Left ventricle myocardium inferior (tissue), 1 donor: Measurements from ENCODE around the gene MCM8. TPM values are rescaled to one million over a fixed set of nuclear protein-coding genes. Genes with fewer than 3 reads are reported as not detected.
"Not testable (repeated sequence)": the region's sequence is repeated elsewhere in the genome, so short reads cannot be mapped to it uniquely, and the experiment has no call there.

ENCODE experiments used
- DNase-seq: peaks from one replicate; pipeline ENCODE4 v3.0.0-alpha.2; 2020
- H3K27ac ChIP-seq: fragments of 200-600 bp; replicated peaks from 2 replicates; pipeline ENCODE4 v1.8.0; 2021
- H3K27me3 ChIP-seq: fragments of 200-600 bp; 2 replicates; pipeline ENCODE4 v1.8.0; 2021; ENCODE audit warnings: low read depth
- H3K36me3 ChIP-seq: fragments of 200-600 bp; 2 replicates; pipeline ENCODE4 v1.8.0; 2021
- H3K4me1 ChIP-seq: fragments of 200-600 bp; 2 replicates; pipeline ENCODE4 v1.8.0; 2021
- H3K4me3 ChIP-seq: fragments of 200-600 bp; 2 replicates; pipeline ENCODE4 v1.8.0; 2021; ENCODE audit warnings: mild to moderate bottlenecking, moderate library complexity
- H3K9me3 ChIP-seq: fragments of 200-600 bp; replicated peaks from 2 replicates; pipeline ENCODE4 v1.8.0; 2021
- CTCF ChIP-seq: fragments of 200-600 bp; IDR thresholded peaks from 2 replicates; pipeline ENCODE4 v1.8.0; 2021; ENCODE audit warnings: antibody characterized with exemption, mild to moderate bottlenecking, borderline replicate concordance
- intact Hi-C: fragments of 100-400 bp; cut with micrococcal nuclease; formaldehyde crosslinking; loops from one replicate; pipeline ENCODE4 v1.11.0; 2022
- total RNA-seq: library from RNA; stranded (reverse); fragmentation: NEBNext Ultra II Directional; extraction: Animal tissue kit (Norgen Biotek cat#: 25700); gene quantifications from one replicate; pipeline ENCODE4 v1.2.1, GENCODE V29; 2021
- donor health status: DM: no; HTN: yes; CAD: no; lungs with severe emphysema.

Gene MCM8
- total RNA-seq, 1 donor from 2014 or later, result 6.9 TPM

- H3K36me3 ChIP-seq, result peaks cover 35% of the 10 kb centered on the region
- intact Hi-C loops, result no loop called here
- H3K27me3 ChIP-seq, result no peaks in the 10 kb centered on the region
- no peak overlapping the region for H3K4me3 ChIP-seq
- DNase-seq, result no peak
- TF ChIP-seq CTCF, result no peak
- no peak overlapping the region for H3K27ac ChIP-seq
- H3K9me3 ChIP-seq, result peaks cover 7% of the 10 kb centered on the region
- H3K4me1 ChIP-seq, result peaks cover 30% of the 10 kb centered on the region
Measured at GRCh38 chr20:6024768-6025167, 74.3 kb downstream of the MCM8 start.

GRCh38 chr20:6026051-6026450 lies 75.6 kb downstream of the MCM8 start:
- no peaks in the 10 kb centered on the region for H3K27me3 ChIP-seq
- TF ChIP-seq CTCF, result no peak
- intact Hi-C loops, result no loop called here
- peak overlapping the region; percentile 25 for H3K27ac ChIP-seq
- no peak overlapping the region for H3K4me3 ChIP-seq
- H3K4me1 ChIP-seq, result peaks cover 43% of the 10 kb centered on the region
- DNase-seq, result no peak
- peaks cover 7% of the 10 kb centered on the region for H3K9me3 ChIP-seq
- H3K36me3 ChIP-seq, result peaks cover 30% of the 10 kb centered on the region

- Histone ChIP-seq H3K27ac (peak overlapping the region; percentile 49), H3K36me3 (peaks cover 36% of the 10 kb centered on the region)
Measured at GRCh38 chr20:6028818-6029217, 78.4 kb downstream of the MCM8 start.

GRCh38 chr20:6029538-6029937 lies 79.1 kb downstream of the MCM8 start:
- H3K36me3 ChIP-seq, result peaks cover 29% of the 10 kb centered on the region
- intact Hi-C loops, result no loop called here

More at GRCh38 chr20:6028818-6029217, 78.4 kb downstream of the MCM8 start:
- no peak for DNase-seq
- Histone ChIP-seq H3K27me3 (no peaks in the 10 kb centered on the region), H3K4me3 (no peak overlapping the region), H3K9me3 (peaks cover 7% of the 10 kb centered on the region), H3K4me1 (peaks cover 71% of the 10 kb centered on the region)
- no peak for TF ChIP-seq CTCF
- intact Hi-C loops, result no loop called here

GRCh38 chr20:6030453-6031080 lies 80.1 kb downstream of the MCM8 start:
- Histone ChIP-seq H3K27ac (peak overlapping the region; percentile 49), H3K4me3 (no peak overlapping the region), H3K4me1 (peaks cover 86% of the 10 kb centered on the region), H3K36me3 (peaks cover 23% of the 10 kb centered on the region), H3K27me3 (no peaks in the 10 kb centered on the region), H3K9me3 (no peaks in the 10 kb centered on the region)
- no peak for TF ChIP-seq CTCF
- no peak for DNase-seq
- intact Hi-C loops, result no loop called here

More at GRCh38 chr20:6029538-6029937, 79.1 kb downstream of the MCM8 start:
- no peak for DNase-seq
- Histone ChIP-seq H3K4me1 (peaks cover 77% of the 10 kb centered on the region), H3K27me3 (no peaks in the 10 kb centered on the region), H3K9me3 (peaks cover 7% of the 10 kb centered on the region), H3K4me3 (no peak overlapping the region), H3K27ac (peak overlapping the region; percentile 49)
- TF ChIP-seq CTCF, result no peak

GRCh38 chr20:6032907-6033306 lies 82.5 kb downstream of the MCM8 start:
- peak overlapping the region; percentile 83 for H3K27ac ChIP-seq
- H3K9me3 ChIP-seq, H3K4me3 ChIP-seq, intact Hi-C loops, DNase-seq, H3K27me3 ChIP-seq: not testable (repeated sequence)
- H3K4me1 ChIP-seq, result peaks cover 95% of the 10 kb centered on the region
- H3K36me3 ChIP-seq, result peaks cover 41% of the 10 kb centered on the region
